ENCODE results near the gene REXO2.

The REXO2 gene

DNA sequence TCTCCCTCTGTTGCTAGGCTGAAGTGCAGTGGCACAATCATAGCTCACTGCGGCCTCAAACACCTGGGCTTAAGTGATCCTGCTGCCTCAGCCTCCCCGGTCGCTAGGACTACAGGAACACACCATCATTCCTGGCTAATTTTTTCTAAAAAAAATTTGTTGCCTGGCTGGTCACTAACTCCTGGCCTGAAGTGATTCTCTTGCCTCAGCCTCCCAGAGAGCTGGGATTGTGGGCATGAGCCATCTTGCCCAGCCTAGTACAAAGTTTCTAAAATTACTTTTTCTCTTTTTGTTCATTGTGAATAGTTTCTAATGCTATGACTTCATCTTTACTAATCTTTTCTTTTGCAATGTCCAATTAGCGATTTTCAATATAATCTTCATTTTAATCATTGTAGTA lies 26.3 kb upstream of the REXO2 start:
- Histone ChIP-seq H3K27me3 (no peaks in the 10 kb centered on the region), H3K36me3 (peaks cover 30% of the 10 kb centered on the region), H3K4me3 (ENCODE audit: low read depth in 1 of 2, low read length in 1 of 2) (no peak overlapping the region), H3K9me3 (no peaks in the 10 kb centered on the region), H3K27ac (no peak overlapping the region), H3K4me1 (ENCODE audit: control insufficient read depth in 1 of 2, insufficient read depth in 1 of 2, low read depth in 1 of 2, low read length in 1 of 2) (peaks cover 3% of the 10 kb centered on the region in 2 experiments)
- TF ChIP-seq, protein P1, sequence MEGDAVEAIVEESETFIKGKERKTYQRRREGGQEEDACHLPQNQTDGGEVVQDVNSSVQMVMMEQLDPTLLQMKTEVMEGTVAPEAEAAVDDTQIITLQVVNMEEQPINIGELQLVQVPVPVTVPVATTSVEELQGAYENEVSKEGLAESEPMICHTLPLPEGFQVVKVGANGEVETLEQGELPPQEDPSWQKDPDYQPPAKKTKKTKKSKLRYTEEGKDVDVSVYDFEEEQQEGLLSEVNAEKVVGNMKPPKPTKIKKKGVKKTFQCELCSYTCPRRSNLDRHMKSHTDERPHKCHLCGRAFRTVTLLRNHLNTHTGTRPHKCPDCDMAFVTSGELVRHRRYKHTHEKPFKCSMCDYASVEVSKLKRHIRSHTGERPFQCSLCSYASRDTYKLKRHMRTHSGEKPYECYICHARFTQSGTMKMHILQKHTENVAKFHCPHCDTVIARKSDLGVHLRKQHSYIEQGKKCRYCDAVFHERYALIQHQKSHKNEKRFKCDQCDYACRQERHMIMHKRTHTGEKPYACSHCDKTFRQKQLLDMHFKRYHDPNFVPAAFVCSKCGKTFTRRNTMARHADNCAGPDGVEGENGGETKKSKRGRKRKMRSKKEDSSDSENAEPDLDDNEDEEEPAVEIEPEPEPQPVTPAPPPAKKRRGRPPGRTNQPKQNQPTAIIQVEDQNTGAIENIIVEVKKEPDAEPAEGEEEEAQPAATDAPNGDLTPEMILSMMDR (IDR thresholded peaks at IDR 0.05): no peak

DNA sequence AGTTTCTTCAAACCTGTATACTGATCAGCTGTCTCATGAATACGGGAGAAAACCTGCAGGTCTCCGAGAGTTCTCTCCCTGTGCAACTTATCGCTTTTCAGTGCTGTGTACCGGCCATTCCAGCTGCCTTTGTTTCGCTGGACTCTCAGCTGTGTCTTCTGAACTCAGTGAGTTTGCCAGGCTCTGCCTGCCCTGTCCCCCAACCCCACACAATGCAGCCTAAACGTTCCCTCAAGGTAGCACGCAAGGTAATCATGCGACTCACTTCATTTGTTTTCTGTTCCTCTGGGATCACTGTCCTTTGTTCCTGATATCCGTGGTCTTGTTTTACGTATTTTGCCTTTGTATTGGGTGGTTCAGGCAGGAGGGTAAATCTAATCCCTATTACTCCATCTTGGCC lies 25.3 kb upstream of the REXO2 start:
- H3K27me3 ChIP-seq: no peaks in the 10 kb centered on the region
- H3K27ac ChIP-seq: no peak overlapping the region
- H3K9me3 ChIP-seq: no peaks in the 10 kb centered on the region
- peaks cover 20% of the 10 kb centered on the region for H3K36me3 ChIP-seq
- TF ChIP-seq, protein P1 (IDR thresholded peaks at IDR 0.05): no peak
- H3K4me1 ChIP-seq (ENCODE audit: control insufficient read depth in 1 of 2, insufficient read depth in 1 of 2, low read depth in 1 of 2, low read length in 1 of 2): peaks cover 3% of the 10 kb centered on the region in 2 experiments
- no peak overlapping the region for H3K4me3 ChIP-seq (ENCODE audit: low read depth in 1 of 2, low read length in 1 of 2)

DNA sequence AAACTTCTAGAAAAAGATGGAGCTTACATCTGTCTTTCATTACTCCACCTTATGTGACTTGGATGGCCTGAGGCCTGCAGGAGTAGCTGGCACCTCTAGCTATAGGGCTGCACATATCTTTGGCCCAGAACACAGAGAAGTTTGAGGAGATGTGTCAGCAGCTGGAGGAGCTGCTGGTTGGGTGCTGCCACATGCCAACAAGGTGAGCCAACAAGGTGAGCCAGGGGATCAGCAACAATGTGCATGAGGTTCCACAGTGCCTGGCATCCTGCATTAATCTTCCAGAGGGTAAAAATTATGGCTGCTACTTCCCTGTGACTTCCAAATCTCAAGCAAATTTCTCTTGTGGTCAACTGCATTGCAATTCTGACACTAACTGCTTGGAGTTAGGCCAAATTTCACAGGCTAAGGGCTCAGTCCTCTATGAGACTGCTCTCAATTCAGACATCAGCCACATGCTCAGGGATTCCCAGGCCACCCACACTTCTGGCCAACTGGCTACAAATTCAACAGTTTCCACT lies 22.8 kb upstream of the REXO2 start:
- H3K9me3 ChIP-seq: no peaks in the 10 kb centered on the region
- TF ChIP-seq, protein P1 (IDR thresholded peaks at IDR 0.05): no peak
- H3K27ac ChIP-seq: no peak overlapping the region

DNA sequence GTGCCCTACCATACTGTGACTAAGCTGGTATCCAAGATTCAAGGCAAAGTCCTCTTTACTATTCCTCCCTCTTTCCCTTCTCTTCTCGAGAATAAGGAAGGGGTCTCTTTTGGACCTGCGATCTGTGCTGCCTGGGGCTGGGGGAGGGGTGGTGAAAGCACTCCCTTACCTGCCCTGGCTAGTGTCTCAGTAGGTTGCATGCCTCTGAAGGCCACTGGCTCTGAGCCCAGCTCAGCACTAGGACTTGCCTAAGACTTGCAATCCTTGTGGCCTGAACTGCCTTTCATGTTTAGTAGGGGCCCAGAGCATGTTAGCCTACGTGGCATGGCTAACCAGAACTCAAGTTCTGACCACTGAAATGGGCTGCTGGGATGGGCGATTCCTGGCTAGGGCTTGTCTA lies 13.0 kb upstream of the REXO2 start:
- Histone ChIP-seq H3K9me3 (no peaks in the 10 kb centered on the region), H3K27me3 (no peaks in the 10 kb centered on the region), H3K4me1 (ENCODE audit: control insufficient read depth in 1 of 2, insufficient read depth in 1 of 2, low read depth in 1 of 2, low read length in 1 of 2) (no peaks in the 10 kb centered on the region), H3K36me3 (no peaks in the 10 kb centered on the region), H3K4me3 (ENCODE audit: low read depth in 1 of 2, low read length in 1 of 2) (no peak overlapping the region), H3K27ac (no peak overlapping the region)
- TF ChIP-seq, protein P1 (IDR thresholded peaks at IDR 0.05): no peak

More for the DNA sequence above, 22.8 kb upstream of the REXO2 start:
- H3K4me1 ChIP-seq (ENCODE audit: control insufficient read depth in 1 of 2, insufficient read depth in 1 of 2, low read depth in 1 of 2, low read length in 1 of 2): peaks cover 3% of the 10 kb centered on the region in 2 experiments
- peaks cover 5% of the 10 kb centered on the region for H3K36me3 ChIP-seq
- H3K27me3 ChIP-seq: no peaks in the 10 kb centered on the region
- H3K4me3 ChIP-seq (ENCODE audit: low read depth in 1 of 2, low read length in 1 of 2): no peak overlapping the region

DNA sequence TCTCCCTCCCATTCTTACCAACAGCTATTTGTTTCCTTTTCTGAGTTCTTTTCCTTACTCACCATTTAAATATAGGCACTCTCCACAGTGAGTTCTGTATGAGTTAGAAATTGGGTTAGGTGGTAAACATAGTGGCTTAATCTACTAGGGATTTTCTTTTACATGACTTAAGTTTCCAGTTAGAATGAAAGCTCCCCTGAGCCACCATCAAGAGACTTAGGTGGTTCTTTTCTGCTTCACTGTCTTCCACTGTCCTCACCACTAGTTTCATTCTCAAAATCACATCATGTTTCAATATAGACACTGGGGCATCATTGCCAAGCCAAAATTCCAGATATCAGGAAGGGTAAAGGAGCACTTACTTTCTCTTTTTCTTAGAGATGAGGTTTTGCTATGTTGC lies 9.0 kb upstream of the REXO2 start:
- H3K27ac ChIP-seq: no peak overlapping the region
- no peaks in the 10 kb centered on the region for H3K36me3 ChIP-seq
- H3K9me3 ChIP-seq: no peaks in the 10 kb centered on the region
- TF ChIP-seq, protein P1 (IDR thresholded peaks at IDR 0.05): no peak
- H3K27me3 ChIP-seq: no peaks in the 10 kb centered on the region
- no peak overlapping the region for H3K4me3 ChIP-seq (ENCODE audit: low read depth in 1 of 2, low read length in 1 of 2)
- H3K4me1 ChIP-seq (ENCODE audit: control insufficient read depth in 1 of 2, insufficient read depth in 1 of 2, low read depth in 1 of 2, low read length in 1 of 2): no peaks in the 10 kb centered on the region

DNA sequence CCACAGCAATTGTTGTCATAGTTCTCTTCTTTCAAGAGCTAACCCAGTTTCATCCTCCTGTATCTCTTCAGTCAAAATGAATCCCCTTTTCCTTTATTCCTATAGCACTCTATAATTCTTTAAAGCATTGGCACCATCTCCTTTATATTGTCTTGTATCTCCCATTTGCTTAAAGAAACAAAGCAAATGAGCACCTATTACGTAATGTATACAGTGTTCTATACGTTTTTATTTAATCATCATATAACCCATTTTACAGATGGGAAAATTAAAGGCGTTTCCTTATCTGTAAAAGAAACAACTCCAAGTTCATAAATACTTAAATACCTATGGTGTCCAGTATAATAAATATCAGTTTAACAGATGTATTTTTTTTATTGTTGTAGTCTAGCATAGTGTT lies 6.4 kb upstream of the REXO2 start:
- Histone ChIP-seq H3K4me3 (ENCODE audit: low read depth in 1 of 2, low read length in 1 of 2) (no peak overlapping the region), H3K9me3 (no peaks in the 10 kb centered on the region), H3K27ac (no peak overlapping the region), H3K36me3 (no peaks in the 10 kb centered on the region), H3K27me3 (no peaks in the 10 kb centered on the region), H3K4me1 (ENCODE audit: control insufficient read depth in 1 of 2, insufficient read depth in 1 of 2, low read depth in 1 of 2, low read length in 1 of 2) (no peaks in the 10 kb centered on the region)
- TF ChIP-seq, protein P1 (IDR thresholded peaks at IDR 0.05): no peak
